Activated CD4-positive, CD25-positive, alpha-beta regulatory T cell treated with anti-CD3 and anti-CD28 coated beads, Interleukin-2, amount 50 U/mL, for 72 hours (primary cell): ENCODE data around the gene GDA.

Experiments used
- DNase-seq: peaks from one replicate; pipeline ENCODE4 v3.0.0; 2021

Gene GDA

DNA sequence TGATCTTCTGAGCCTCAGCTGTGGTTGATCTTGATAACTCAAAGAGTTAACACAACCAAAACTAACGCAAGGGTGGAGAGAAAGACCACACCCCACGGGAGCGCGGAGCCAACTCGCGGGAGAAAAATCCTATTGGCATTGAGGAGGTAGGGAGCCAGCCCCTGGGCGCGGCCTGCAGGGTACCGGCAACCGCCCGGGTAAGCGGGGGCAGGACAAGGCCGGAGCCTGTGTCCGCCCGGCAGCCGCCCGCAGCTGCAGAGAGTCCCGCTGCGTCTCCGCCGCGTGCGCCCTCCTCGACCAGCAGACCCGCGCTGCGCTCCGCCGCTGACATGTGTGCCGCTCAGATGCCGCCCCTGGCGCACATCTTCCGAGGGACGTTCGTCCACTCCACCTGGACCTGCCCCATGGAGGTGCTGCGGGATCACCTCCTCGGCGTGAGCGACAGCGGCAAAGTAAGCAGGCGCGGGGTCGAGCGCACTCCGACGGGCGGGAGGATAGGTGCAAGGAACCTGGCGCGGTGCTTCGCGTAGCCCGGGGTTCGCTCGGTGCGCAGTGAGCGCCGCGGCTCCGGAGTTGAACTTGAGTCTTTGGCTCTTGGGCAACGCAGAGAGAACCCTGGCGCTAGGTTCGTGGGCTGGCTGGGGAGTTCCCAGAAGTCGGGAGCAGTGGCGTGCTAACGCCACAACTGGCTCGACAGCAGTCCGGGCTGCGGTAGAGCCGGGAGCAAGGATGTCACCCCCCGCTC is at the start of gene GDA:
Gene GDA, plus strand, starts transcription at position 210 of the 745 bp plus-strand sequence. Its CDS starts 120 bp downstream, at position 330.
- DNase-seq, result no peak

- DNase-seq, result no peak
Observed at GRCh38 chr9:72102520-72102919, 46.7 kb upstream of the GDA start.

DNA sequence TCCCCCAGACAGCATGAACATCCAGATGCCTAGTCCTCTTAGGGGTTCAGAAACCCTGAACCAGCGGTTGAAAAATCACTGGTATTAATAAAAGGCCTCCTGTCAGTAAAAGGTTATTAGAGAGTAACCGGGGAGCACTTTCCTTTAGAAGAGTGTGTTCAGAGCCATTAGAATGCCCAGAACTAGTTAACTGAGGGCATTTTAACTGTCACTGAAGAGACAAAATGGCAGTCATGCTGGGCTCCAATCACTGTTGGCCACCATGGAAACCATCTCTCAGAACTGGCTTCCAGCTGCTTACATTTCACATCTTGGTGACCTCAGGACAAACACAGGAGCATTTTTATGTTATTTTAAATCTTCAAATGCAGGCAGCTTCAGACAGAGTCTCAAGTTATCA is 36.2 kb upstream of the GDA start:
- DNase-seq, result no peak

DNA sequence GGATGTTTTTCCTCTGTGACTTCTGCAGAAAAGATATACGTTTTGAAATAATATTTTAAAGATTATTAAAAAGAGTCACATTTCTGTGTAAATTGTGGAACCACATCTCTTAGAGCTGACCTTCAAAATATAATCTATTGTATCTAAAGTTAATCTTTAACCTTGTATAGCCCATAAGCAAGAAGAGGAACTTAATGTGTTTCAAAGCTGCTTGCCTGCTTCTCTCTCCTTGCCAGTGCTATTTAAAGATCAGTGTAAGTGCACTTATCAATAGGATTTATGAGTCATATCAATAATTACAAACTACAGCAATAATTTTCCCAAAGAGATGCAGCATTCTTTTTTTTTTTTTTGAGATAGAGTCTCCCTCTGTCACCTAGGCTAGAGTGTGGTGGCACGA is 29.4 kb upstream of the GDA start:
- no peak for DNase-seq

- DNase-seq, result no peak
Observed at GRCh38 chr9:72124947-72125346, 24.3 kb upstream of the GDA start.

DNA sequence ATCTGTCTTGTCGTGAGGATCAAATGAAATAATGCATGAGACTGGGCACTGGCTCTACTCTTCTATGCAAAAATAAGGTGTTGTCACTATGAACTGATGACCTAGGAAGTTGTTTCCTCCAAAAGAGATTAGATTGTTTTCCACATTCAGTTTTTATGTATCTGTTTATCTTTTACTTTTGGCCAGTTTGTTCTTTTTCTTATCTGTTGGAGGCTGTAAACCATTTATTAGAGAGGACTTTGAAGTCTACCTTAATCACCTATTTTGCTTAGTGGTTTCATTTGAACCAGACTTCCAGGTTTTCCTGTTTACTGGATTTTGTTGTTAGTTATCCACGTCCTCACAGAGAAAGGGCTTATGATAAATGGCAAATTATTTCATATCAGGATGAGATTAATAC is 21.5 kb upstream of the GDA start:
- no peak for DNase-seq

GRCh38 chr9:72128526-72128925 is 20.7 kb upstream of the GDA start:
- DNase-seq, result no peak

DNA sequence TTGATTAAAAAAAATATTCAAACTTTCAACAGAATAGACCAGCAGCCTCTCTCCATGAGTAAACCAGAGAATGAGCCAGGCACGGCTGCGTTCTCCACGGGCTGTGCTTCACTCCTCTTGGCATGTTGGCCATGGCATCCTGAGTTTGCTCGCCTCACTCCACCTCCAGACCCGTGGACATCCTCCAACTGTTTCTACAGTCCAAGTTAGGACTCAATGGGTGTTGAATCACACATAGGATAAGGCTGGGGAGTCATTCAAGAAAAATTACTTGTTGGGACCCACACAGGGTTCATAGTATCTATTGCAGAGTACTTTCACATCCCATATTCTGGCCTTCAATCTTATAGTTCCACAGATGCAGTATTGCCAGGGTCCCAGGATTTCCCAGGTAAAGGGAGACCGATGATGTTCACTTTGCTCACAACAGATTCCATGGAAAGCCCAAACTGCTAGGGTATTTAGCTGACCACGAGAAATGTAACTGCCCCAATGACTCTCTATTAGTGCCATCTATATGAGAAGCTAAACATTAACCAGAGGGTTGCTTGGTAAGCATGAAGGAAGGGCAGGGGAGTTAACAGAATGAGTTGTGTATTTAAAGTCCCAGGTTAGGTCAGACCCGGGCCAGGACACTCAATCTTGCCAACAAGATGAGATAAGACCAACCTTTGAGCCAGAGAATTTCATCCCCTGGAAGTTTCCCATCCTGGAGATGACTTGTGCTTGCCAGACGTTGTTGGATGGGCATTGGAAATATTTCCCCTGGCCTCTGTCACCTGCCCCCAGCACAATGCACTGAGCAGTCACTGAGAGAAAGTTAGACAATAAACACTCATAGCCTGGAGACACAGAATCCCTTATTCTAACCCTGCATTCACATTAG is 19.7 kb upstream of the GDA start:
- no peak for DNase-seq

- DNase-seq, result no peak
Observed at GRCh38 chr9:72130321-72130720, 18.9 kb upstream of the GDA start.

DNA sequence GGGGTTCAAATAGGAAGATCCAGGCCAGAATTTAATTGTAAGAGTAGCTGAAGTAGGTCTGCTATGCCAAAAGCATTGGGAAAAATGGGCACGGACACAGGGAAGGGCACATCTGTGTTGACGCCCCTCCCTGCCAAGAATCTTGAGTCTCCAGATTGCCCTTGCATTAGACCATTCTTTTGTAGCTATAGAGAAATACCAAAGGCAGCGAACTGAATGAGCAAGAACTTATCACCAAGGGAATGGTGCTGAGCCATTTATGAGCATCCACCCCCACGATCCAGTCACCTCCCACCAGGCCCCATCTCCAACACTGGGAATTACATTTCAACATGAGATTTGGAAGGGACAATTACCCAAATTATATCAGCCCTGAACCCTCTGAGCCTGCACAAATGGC is 18.0 kb upstream of the GDA start:
- DNase-seq, result no peak

GRCh38 chr9:72132052-72132451 is 17.2 kb upstream of the GDA start:
- no peak for DNase-seq

DNA sequence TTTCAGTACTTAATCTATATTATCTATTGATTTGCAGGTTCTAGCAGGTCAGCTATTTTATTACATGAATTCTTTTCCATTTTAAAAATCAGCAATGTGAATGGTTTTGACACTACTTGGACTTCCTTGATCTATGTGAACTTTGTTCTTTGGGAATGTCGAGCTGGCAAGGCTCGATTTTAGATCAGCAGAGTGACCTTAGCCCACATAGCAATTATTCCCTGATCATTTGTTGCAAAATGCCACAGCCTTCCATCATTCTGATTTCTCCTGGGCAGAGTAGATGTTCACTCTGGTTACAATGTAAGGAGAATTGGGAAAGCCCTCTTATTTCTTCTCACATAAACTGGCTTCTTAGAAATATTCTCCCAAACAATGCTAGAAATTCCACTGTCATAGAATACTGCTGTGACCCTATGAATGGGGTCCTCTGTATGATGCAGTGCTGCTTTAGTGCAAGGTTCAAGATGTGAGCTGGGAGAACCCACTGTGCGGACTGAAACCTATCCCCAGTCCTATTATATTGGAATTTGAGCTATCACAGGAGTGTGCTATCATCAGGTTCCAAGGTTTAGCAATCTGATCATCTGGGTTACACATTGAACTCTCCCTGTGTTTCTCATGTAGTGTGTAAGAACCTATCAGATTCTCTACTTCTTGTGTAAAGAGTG is 15.7 kb upstream of the GDA start:
- no peak for DNase-seq

GRCh38 chr9:72134801-72135200 is 14.4 kb upstream of the GDA start:
- no peak for DNase-seq

- DNase-seq, result no peak
Observed at GRCh38 chr9:72137697-72138365, 11.4 kb upstream of the GDA start.

- DNase-seq, result no peak
Observed at GRCh38 chr9:72139226-72139625, 10.0 kb upstream of the GDA start.

DNA sequence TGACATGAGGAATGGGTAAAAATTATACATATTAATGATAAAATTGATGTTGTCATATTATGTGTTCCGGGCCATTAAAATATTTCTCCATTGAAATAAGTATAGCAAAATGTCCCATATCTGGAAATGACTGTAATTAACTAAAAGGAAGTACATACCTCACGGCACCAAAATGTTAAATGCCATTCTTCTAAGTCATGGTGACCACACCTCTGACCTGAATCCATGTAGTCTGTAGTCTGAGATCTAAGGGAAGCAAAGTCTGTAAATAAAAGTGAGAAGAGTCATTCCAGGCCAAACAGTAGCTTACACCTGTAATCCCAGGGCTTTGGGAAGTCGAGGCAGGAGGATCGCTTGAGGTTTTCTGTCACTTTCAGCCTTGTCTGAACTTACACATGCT is 8.7 kb upstream of the GDA start:
- DNase-seq, result no peak

GRCh38 chr9:72141484-72141883 is 7.8 kb upstream of the GDA start:
- no peak for DNase-seq

GRCh38 chr9:72144756-72145492 is 4.3 kb upstream of the GDA start:
- no peak for DNase-seq

- DNase-seq, result no peak
Observed at GRCh38 chr9:72145733-72146505, 3.3 kb upstream of the GDA start.

DNA sequence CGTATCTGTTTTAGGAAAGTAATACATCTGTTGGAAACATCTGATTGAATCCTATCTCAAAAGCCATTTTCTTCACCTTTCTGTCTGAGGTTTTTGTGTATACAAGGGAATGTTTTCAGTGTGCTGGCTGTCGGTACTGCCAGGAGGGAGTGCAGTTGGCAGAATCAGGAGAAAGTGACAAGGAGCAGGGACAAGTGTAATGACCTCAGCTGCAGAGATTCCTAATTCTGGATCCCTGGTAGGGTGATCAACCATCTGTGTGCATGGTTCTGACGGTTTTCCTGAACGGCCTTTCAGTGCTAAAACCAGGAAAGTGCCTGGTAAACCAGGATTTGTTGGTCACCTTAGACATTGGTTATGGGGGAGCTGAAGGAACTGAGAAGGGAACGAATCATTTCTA is 1.6 kb upstream of the GDA start:
- no peak for DNase-seq

DNA sequence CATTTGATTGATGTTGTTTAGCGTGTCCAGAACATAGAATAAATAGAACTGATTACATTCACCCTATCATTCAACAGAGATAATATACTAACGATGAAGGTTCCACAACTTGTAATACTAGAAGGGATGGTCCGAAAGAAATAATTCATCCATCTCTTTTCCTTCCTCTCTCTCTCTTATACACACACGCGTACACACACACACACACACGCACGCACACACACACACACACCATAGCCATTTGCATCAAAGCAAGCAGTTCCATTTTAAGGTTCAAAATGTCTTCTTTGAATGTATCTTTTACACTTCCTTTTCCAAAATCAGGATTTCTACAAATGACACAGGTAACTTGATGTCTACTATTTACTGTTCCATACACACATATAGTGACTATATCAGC is 887 bp downstream of the GDA start:
- DNase-seq, result no peak

GRCh38 chr9:72150661-72151060 is 1.4 kb downstream of the GDA start:
- DNase-seq, result no peak
